Activated CD4-positive, CD25-positive, alpha-beta regulatory T cell treated with anti-CD3 and anti-CD28 coated beads, Interleukin-2, amount 50 U/mL, for 72 hours (primary cell): ENCODE results near the gene TDO2.
"Not testable (repeated sequence)": the region's sequence is repeated elsewhere in the genome, so short reads cannot be mapped to it uniquely, and the experiment has no call there.

Source experiments
- DNase-seq: peaks from one replicate; pipeline ENCODE4 v3.0.0; 2021

TDO2 gene

DNA sequence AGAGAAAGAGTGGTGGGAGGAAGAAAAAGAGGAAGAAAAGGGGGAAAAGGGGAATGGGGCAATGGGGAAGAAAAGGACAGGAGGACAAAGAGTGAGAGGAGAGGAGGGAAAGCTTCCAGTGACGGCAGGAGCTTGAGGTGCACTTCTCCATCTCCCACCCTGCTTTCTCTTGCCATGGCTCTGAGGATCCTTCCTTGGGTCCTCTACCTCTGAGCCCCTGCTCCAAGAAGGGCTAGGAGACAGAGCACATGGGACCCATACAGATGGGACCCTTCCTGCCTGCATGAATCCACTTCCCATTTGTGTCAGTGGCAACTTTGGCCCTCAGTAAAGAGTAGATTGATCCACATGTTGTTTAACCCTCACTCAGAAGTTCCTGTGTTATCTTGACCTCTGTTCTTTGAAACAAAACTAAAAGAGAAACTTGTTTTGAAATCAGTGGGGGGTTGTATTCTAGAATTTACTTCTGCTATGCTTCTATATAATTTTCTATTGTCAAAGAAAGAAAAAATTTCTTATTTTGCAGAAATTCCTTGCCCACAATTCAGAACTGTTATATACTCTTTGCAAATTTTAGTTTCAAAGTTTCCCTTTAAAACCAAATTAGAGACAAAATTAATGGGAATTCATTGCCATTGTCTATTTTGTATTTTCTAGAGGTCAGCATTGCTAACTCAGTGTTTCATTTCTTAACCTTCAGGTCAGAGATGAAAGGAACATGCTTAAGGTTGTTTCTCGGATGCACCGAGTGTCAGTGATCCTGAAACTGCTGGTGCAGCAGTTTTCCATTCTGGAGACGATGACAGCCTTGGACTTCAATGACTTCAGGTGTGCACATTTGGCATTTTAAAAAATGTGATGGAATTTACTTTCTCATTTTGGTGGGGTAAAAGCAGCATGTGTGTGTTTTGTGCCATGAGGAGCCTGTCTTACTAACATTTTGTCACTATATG lies 5.0 kb downstream of the TDO2 start:
- no peak for DNase-seq

DNA sequence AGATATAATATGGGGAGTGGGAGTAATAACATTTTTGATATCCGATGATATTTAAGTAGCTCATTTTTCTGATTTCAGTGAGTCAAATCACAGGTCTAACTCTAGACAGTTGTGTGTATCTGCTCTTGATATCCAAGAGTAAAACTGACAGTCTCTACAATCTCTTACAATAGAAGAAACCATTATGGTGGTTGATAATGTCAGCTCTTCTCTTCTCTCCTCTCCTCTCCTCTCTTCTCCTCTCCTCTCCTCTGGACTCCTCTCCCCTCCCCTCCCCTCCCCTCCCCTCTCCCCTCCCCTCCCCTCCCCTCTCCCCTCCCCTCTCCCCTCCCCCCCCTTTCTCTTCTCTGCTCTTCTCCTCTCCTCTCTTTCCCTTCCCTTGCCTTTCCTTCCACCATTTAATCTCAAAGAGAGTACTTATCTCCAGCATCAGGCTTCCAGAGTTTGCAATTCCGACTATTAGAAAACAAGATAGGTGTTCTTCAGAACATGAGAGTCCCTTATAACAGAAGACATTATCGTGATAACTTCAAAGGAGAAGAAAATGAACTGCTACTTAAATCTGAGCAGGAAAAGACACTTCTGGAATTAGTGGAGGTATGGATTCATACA lies 6.2 kb downstream of the TDO2 start:
- DNase-seq = no peak

DNA sequence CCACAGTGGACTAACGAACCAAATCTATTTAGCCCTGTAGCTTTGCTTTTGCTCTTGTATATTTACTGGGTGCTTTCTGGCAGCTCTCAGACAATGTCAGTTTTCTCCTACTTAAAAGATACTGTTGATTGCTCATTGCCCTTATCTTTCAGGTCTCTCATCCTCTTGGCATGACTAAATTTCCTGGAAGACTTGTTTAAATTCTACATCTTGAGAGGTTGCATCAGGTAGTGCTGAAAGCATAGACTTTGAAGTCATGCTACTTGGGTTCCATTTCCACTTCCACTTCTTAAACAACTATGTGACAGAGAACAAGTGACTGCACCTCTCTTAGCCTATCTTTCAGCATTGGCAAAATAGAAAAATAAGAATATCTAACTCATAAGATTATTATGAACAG lies 8.4 kb downstream of the TDO2 start:
- no peak for DNase-seq

DNA sequence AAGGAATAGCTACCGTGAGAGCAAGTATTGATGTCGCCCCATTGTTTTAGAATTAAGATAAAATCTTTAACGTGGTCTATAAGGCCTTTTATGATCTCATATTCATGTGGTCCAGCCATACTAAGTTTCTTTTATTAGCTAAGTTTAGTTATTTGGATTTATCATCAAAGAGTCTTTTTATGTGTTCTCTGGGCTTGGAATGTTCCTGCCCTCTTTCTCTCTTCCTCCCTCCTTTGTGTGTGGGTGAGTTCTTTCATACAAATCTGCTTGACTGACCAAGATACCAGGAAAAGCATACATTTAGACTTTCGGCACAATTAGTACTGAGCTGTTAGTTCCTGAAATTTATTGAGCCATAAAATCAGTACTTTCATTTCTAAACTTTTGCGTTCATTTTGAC lies 11.3 kb downstream of the TDO2 start:
- no peak for DNase-seq

DNA sequence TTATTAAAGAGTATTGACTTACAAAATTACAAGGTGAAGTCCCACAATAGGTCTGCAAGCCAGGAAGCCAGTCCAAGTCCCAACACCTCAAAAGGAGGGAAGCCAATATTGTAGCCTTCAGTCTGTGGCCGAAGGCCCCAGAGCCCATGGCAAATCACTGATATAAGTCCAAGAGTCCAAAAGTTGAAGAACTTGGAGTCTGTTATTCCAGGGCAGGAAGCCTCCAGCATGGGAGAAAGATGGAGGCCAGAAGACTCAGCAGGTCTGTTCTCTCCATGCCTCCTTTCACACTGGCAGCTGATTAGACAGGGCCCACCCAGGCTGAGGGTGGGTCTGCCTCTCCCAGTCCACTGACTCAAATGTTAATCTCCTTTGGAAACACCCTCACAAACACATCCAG lies 18.1 kb downstream of the TDO2 start:
- DNase-seq = no peak

DNA sequence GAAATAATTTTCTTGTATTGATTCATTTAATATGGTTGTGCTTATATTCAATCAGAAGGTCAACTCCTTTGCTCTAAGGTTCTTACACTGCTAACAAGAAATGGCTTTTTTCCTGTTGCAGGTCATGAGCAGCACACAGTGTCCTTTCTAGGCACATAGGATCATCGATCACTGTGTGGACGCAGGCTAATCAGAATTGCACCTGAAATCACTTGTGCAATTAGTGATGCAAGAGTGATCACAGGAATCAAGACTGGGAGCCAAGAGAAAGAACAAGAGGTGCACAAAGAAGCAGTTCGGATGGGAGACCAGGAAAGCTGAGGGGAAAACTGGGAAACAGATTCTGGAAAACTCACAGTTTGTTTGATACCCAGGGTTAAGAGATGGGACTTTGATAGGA lies 21.1 kb downstream of the TDO2 start:
- DNase-seq = no peak

DNA sequence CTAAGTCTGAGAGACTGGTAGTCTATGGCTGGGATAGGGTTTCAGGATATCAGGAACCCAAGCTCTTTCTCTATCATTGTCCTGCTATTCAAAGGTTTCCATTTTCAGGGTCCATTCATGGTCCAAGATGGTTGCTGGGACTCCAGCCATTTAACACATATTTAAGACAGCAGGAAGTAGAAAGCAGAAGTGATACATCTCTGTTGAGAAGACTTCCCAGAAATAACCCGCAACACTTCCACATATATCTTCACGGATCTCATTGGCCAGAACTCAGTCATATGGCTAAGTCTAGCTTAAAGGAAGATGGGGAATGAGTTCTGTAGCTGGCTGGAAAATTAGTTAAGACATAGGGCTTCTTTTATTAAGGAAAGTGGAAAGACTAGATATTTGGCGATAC lies 26.3 kb downstream of the TDO2 start:
- no peak for DNase-seq

DNA sequence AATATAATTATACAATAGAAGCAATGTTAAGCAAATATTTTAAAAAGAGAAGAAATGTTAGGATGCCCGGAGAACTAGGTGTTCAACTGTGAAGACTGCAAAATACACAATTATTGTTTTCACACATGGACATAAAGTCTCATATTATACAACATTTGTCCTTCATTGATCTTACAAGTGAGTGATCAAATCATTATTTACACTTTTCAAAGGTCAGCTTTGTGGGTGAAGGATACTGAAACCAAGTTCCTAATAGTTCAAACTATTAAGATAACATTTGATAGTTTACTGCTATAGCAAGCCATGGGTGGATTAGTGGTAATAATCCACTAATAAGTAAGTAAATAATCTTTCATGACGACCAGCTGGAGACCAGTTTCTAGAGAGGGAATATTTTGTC lies 26.8 kb downstream of the TDO2 start:
- DNase-seq = no peak

DNA sequence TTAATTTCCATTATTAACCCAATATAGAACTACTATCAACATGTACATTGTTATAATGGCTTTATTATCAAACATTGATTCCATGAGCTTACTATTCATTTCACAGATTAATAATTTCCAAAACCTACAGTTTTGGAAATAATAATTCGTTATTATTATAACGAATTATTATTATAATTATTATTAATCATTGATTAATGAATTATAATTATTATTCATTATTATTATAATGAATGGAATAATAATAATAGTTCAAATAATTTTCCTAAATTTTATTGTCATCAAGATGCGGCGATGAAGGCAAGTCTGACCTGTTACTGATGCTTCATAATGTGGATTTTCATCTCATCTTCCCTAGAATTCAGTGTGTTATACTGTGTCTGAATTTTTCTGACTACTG lies 28.1 kb downstream of the TDO2 start:
- DNase-seq = no peak

DNA sequence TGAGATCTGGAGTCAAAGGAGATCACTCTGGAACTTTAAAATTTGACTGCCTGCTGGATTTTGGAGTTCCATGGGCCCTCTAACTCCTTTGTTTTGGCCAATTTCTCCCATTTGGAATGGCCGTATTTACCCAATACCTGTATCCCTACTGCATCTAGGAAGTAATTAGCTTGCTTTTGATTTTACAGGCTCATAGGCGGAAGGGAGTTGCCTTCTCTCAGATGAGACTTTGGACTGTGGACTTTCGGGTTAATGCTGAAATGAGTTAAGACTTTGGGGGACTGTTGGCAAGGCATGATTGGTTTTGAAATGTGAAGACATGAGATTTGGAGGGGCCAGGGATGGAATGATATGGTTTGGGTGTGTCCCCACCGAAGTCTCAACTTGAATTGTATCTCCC lies 31.1 kb downstream of the TDO2 start:
- DNase-seq = not testable (repeated sequence)

DNA sequence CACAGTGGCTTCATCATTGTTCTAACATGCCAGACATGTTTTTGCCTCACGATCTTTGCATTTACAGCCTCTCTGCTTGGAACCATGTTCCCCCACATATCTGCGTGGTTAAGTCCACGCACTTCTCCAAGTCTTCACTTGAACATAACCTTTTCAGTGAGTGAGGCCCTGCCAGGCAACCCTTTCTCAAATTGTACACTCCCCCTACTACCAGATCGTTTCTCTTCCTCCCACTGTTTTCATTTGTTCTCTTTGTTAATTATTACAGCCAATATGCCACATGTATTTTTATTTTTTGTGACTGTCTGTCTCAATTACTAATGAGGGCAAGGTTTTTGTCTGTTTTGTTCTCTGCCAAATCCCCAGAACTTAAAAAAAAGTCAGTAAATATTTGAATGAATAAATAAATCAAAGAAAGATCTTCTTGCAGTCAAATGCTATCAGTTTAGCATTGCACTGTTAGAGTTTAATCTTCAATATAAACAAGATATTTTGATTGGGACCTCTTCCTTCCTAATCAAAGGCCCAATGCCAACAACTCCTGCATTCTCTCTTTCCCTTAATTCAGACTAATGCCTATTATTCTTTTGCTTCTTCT lies 32.0 kb downstream of the TDO2 start:
- no peak for DNase-seq

DNA sequence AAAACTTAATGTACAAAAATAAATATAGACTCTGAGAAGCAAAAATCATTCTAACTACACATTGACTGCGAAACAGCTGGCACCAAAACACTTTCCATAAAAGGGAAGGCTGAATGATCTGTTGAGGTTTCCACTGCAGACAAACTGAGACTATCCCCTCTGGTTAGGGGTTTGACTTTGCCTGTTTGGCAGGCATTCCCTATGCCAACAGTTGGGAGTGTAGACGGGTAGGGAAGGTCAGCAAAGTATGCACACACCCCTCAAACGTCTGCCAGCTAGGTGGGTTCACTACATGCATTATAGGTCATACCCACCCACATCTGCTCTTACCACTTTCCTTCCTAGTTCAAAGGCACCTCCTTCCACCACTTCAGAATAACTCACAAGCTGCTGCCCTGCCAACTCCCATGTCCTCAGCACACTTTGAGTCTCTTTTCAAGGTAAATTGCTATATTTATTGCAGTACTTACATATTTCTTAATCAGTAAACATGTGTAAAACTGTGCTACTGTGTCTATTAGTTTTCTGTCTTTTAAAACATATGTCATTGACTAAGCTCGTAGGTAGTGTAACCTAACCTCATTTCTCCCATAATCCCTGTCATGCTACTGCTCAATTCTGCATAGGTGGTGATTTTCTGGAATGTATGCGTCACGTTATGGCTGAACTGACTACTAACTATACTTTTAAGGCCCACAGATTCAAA lies 37.7 kb downstream of the TDO2 start:
- DNase-seq = no peak

DNA sequence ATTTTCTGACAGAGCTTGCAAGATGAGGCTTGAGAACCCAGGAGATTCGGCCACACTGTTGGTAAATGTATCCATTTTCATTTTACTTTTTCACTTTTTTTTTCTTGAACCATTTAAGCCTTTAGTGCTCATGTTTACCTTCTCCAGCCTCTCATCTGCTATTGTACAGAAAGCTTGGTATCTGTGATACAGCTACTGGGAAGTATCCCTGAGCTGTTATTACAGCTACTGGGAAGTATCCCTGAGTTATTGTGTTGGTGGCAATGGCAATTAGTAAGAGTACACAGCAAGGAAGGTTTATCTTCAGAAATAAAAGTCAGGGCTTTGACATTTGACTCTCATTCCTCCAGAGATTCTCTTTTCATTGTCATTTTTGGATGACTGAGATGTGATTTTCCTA lies 38.3 kb downstream of the TDO2 start:
- DNase-seq = no peak

DNA sequence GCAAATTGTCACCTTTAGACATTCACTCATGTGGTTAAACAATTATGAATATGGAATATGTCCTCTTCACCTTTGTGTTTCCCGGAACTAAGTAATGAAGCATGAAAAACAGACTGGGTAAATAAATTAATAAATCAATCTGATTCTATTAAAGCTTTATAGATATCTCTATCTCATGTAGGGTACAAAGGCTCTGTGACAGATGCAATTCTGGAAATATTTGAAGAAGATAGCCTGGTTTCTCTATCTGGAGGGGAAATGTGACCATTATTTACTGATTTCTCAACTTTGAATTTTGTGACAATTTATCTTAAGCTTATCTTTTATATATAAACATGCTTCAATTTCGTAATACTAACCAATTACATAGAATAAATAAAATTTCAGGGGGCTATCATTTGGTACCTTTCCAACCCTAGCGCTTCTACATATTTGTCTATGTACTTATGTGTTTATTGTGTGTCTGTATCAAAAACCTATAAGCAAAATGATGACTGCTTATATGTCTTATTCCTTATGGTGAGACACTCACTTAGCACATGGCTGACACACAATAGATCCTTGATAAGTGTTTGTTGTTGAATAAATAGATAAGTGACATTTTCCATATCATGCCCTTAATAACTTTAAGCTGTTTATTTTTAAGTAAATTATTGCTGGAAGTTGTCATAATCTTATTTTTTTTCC lies 40.3 kb downstream of the TDO2 start:
- no peak for DNase-seq

DNA sequence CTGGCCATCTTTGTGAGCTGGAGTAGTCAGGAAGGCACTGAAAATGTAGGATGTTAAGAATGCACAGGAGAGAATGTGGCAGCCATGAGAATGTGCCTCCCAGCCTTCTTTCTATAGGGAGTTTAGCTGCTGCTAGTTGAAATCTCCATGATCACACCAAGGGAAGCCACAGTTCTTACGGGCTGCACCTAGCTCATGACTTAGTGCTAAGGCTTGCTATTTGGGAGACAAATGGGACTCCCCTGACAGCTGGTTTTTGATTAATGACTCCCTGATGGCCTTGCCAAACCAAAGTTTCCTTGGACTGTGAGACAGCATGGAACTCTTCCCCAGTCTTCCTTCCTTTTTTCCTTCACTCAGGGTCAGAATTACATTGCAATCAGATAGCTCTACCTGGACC lies 41.0 kb downstream of the TDO2 start:
- DNase-seq = no peak

DNA sequence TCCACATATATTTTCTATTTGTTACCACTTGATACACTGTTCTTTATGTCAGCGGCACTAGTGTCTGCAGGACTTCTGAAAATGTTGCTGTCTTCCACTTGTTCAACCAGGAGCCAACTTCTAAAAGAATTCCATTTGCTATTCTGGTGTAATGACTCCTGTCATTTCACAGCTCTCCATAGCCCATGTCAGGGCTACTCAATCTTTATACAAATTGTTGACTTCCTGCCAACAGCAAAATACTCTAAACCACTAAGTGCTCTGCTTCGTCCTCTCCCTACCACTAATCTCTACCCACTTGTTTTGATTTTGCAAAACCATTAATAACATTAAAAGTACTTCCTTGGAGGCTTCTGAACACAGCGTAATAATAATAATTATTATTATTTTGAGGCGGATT lies 43.0 kb downstream of the TDO2 start:
- no peak for DNase-seq

DNA sequence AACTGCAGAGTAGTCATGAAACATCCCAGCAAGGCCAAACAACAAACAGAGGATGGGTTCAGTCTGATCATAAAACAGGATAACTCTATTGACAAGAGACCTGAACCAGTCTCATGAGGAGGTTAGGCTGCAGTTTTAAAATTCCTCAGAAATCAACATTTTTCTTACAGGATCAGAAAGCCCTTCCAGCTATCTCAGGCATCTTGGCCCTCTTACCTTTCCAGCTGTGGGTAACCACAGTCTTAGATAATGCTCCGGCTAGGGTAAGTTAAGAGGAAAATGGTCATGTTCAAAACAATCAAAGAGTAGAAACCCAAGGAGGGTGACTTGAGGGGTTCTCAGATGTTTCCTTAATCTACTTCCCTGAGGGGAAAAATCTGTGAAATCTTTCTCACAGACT lies 45.0 kb downstream of the TDO2 start:
- no peak for DNase-seq

DNA sequence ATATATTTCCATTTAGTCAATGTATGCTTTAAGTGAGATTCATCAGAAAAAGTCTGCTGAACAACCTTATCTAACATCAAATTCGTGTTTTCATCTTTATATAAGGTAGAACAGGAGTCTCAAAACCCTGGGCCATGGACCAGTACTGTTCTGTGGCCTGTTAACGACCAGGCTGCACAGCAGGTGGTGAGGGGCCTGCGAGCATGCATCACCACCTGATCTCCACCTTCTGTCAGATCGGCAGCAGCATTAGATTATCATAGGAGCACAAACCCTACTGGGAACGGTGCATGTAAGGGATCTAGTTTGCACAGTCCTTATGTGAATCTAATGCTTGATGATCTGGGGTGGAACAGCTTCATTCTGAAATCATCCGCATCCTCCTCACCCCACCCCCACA lies 47.0 kb downstream of the TDO2 start:
- DNase-seq = no peak

DNA sequence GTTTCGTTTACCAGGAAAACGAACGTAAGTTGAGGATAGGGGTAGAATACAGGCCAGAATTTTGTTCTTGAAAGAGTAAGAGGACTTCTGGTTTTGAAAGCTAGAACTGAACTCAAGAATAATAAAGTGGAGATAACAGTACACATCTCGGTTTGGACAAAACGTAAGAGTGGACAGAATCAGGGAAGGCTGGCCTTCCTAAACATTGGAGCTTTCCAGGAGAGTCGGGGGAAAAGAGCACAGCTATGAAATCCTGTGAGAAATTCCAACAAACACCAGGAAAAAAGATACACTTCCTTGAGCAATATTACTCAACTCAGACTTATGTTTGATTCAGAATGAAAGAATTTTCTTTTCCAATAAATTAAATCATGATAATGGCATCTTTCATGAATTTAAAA lies 49.0 kb downstream of the TDO2 start:
- DNase-seq = no peak

DNA sequence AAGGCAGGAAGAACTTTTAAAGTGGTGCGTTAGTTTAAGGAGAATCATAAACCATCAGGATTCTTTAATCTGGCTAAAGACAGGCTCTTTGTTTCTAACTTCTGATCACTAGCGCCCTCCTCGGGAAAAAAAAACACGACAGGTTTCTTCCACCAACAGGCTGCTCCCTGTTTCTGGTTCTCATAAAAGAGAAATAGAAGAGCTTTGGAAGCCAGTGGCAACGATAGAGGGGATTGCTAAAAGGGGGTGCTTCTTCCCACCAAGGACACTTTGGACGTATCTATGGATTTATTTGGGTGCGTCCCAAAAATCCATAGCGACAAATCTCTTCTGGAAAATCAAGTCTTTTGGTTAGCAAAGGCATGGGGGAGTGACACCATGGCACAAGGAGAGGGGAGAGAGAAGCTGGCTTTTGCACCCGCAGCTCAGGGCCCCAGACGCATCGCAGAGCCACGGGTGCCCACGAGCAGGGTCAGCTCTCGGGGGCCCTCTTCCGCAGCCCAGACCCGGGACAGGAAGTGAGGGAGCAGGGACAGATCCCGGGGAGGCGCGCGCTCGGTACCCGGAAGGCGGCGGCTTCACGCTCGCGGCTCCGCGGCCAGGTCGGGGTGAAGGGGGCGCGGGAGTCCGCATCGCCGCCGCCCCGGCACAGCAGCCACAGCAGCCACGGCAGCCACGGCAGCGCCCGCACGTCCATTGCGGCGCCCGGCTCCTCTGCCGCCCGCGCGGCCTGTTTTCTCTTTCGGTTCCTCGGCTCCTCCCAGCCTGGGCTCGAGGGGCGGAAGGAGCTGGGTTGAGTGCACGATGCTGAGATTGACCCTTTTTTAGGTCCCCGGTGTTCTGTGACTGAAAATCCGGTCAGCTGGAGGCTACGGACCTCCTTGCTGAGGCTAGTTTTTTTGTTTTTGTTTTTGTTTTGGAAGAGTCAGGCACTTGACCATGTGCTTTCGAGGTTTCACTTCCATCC lies 49.9 kb downstream of the TDO2 start, which contains the start of gene CTSO:
TSS of gene CTSO (minus strand) at position 716 of the 967 bp plus-strand sequence. CDS start at position 697, 19 bp downstream.
- DNase-seq = peak; percentile 75

DNA sequence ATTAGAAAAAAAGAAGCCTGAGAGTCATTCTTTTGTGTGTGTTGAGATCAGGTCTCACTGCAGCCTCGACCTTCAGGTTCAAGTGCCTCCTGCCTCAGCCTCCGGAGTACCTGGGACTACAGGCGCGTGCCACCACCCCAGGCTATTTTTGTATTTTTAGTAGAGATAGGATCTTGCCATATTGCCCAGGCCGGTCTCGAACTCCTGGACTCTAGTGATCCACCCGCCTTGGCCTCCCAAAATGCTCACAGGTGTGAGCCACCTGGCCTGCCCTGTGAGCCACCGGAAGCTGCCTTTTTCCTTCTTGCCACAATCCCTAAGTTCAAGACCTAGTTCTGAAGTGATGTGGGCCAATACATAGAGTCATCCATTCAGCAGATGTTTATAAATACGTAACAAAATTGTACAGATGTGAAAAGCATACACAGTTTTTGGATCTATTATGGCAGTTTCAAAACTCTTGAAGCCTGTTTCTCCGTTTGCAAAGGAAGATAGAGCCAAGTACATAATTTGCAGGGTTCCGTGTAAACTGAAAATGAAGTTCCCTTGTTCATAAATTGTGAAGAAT lies 50.7 kb downstream of the TDO2 start:
- DNase-seq = peak; percentile 30
